SK-N-SH treated with all-trans-retinoic acid at 6 μM for 48 hours (cell line): ENCODE measurements around the gene SH2B3.

ENCODE experiments used
- ATAC-seq: fragments of 200-7000 bp; cut with Tn5 transposase; 3 replicates; pipeline ENCODE4 v1.9.1; 2020; ENCODE audit warnings: mild to moderate bottlenecking, moderate library complexity
- ARNTL ChIP-seq: fragments of 450-650 bp; formaldehyde crosslinking; IDR thresholded peaks from 2 replicates; pipeline ENCODE4 v1.5.0; 2020; ENCODE audit warnings: low read depth, mild to moderate bottlenecking, moderate library complexity, borderline replicate concordance
- BACH2 ChIP-seq: fragments of 250-450 bp; sonication (Bioruptor Pico); IDR thresholded peaks from 2 replicates; pipeline ENCODE4 v1.9.0; 2021; ENCODE audit warnings: mild to moderate bottlenecking, borderline replicate concordance
- CSDC2 ChIP-seq: fragments of 250-450 bp; sonication (Bioruptor Pico); IDR thresholded peaks from 2 replicates; pipeline ENCODE4 v1.5.0; 2020; ENCODE audit warnings: mild to moderate bottlenecking, moderate library complexity
- GLIS3 ChIP-seq: fragments of 250-450 bp; sonication (Bioruptor Pico); IDR thresholded peaks from 2 replicates; pipeline ENCODE4 v1.5.0; 2020; ENCODE audit warnings: mild to moderate bottlenecking, moderate library complexity
- ISL1 ChIP-seq: fragments of 250-450 bp; sonication (Bioruptor Pico); IDR thresholded peaks from 2 replicates; pipeline ENCODE4 v2.1.2; 2022; ENCODE audit warnings: mild to moderate bottlenecking, moderate library complexity
- OSR1 ChIP-seq: fragments of 250-450 bp; sonication (Bioruptor Pico); IDR thresholded peaks from 2 replicates; pipeline ENCODE4 v1.8.0; 2022; ENCODE audit warnings: moderate library complexity, mild to moderate bottlenecking, inconsistent platforms
- PPARA ChIP-seq: fragments of 250-450 bp; sonication (Bioruptor Pico); IDR thresholded peaks from 2 replicates; pipeline ENCODE4 v1.5.0; 2020; ENCODE audit warnings: mild to moderate bottlenecking, borderline replicate concordance
- TCF4 ChIP-seq: fragments of 250-450 bp; sonication (Bioruptor Pico); IDR thresholded peaks from 2 replicates; pipeline ENCODE4 v1.8.0; 2021; ENCODE audit warnings: mild to moderate bottlenecking, moderate library complexity, borderline replicate concordance
- TOX ChIP-seq: fragments of 250-450 bp; sonication (Bioruptor Pico); IDR thresholded peaks from 2 replicates; pipeline ENCODE4 v1.8.0; 2021; ENCODE audit warnings: mild to moderate bottlenecking, moderate library complexity, borderline replicate concordance
- ZFP3 ChIP-seq: fragments of 250-450 bp; sonication (Bioruptor Pico); IDR thresholded peaks from 2 replicates; pipeline ENCODE4 v1.5.0; 2020; ENCODE audit warnings: mild to moderate bottlenecking, moderate library complexity
- ZFP30 ChIP-seq: fragments of 450-650 bp; formaldehyde crosslinking; IDR thresholded peaks from 2 replicates; pipeline ENCODE4 v1.5.0; 2022; ENCODE audit warnings: mild to moderate bottlenecking, moderate library complexity
- ZNF565 ChIP-seq: fragments of 450-650 bp; formaldehyde crosslinking; conservative IDR thresholded peaks from 2 replicates; pipeline ENCODE4 v1.5.0; 2020; ENCODE audit warnings: low read depth, mild to moderate bottlenecking, moderate library complexity
- ZNF70 ChIP-seq: fragments of 450-650 bp; formaldehyde crosslinking; IDR thresholded peaks from 2 replicates; pipeline ENCODE4 v1.5.0; 2020; ENCODE audit warnings: mild to moderate bottlenecking, moderate library complexity
- ZNF8 ChIP-seq: fragments of 450-650 bp; formaldehyde crosslinking; IDR thresholded peaks from 2 replicates; pipeline ENCODE4 v1.5.0; 2020; ENCODE audit warnings: mild to moderate bottlenecking, moderate library complexity
- TF ChIP-seq, protein P1 (sequence below): fragments of 250-450 bp; sonication (Bioruptor Pico); IDR thresholded peaks from 2 replicates; pipeline ENCODE4 v1.5.0; 2020; ENCODE audit warnings: mild to moderate bottlenecking, moderate library complexity
- TF ChIP-seq, protein P2 (sequence below): fragments of 250-450 bp; sonication (Bioruptor Pico); IDR thresholded peaks from 2 replicates; pipeline ENCODE4 v1.5.1; 2020; ENCODE audit warnings: low read depth, mild to moderate bottlenecking, moderate library complexity
- TF ChIP-seq, protein P3 (sequence below): fragments of 250-450 bp; sonication (Bioruptor Pico); IDR thresholded peaks from 2 replicates; pipeline ENCODE4 v1.8.0; 2021; ENCODE audit warnings: low read depth, mild to moderate bottlenecking, moderate library complexity, borderline replicate concordance
- TF ChIP-seq, protein P4 (sequence below): fragments of 250-450 bp; sonication (Bioruptor Pico); IDR thresholded peaks from 2 replicates; pipeline ENCODE4 v1.8.0; 2020; ENCODE audit warnings: mild to moderate bottlenecking, moderate library complexity, borderline replicate concordance

Gene SH2B3

DNA sequence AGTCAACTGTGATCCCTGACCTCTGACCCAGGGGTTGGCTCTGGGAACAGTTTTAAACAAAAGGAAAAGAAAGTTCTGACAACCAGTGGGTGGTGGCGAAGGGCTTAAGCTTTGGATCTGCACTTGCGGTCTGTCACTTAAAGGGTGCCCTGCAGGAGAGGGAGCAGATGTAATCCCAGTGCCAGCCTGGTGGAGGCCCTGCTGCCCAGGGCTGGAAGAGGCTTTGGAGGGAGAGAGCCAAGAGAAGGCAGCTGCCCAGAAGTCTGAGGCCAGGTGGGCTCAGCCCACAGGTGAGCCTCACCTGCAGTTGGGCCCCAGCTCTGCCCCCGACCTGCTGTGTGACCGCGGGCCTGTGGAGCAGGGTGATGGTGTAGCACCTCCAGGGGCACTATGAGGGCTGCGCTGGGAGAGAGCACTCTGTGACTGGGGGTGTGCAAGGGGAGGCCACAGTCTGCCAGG, 19.1 kb downstream of the SH2B3 start:
- TF ChIP-seq ZNF70 (CRISPR knock-in tag) (no peak), GLIS3 (CRISPR knock-in tag) (no peak), ARNTL (no peak), ZNF565 (CRISPR knock-in tag) (no peak), ISL1 (CRISPR knock-in tag) (no peak), ZNF8 (CRISPR knock-in tag) (no peak), PPARA (CRISPR knock-in tag) (no peak), TCF4 (CRISPR knock-in tag) (no peak)
- TF ChIP-seq, protein P1, sequence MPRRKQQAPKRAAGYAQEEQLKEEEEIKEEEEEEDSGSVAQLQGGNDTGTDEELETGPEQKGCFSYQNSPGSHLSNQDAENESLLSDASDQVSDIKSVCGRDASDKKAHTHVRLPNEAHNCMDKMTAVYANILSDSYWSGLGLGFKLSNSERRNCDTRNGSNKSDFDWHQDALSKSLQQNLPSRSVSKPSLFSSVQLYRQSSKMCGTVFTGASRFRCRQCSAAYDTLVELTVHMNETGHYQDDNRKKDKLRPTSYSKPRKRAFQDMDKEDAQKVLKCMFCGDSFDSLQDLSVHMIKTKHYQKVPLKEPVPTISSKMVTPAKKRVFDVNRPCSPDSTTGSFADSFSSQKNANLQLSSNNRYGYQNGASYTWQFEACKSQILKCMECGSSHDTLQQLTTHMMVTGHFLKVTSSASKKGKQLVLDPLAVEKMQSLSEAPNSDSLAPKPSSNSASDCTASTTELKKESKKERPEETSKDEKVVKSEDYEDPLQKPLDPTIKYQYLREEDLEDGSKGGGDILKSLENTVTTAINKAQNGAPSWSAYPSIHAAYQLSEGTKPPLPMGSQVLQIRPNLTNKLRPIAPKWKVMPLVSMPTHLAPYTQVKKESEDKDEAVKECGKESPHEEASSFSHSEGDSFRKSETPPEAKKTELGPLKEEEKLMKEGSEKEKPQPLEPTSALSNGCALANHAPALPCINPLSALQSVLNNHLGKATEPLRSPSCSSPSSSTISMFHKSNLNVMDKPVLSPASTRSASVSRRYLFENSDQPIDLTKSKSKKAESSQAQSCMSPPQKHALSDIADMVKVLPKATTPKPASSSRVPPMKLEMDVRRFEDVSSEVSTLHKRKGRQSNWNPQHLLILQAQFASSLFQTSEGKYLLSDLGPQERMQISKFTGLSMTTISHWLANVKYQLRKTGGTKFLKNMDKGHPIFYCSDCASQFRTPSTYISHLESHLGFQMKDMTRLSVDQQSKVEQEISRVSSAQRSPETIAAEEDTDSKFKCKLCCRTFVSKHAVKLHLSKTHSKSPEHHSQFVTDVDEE (CRISPR knock-in tag) = no peak
- TF ChIP-seq, protein P2, sequence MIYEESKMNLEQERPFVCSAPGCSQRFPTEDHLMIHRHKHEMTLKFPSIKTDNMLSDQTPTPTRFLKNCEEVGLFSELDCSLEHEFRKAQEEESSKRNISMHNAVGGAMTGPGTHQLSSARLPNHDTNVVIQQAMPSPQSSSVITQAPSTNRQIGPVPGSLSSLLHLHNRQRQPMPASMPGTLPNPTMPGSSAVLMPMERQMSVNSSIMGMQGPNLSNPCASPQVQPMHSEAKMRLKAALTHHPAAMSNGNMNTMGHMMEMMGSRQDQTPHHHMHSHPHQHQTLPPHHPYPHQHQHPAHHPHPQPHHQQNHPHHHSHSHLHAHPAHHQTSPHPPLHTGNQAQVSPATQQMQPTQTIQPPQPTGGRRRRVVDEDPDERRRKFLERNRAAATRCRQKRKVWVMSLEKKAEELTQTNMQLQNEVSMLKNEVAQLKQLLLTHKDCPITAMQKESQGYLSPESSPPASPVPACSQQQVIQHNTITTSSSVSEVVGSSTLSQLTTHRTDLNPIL = no peak
- TF ChIP-seq, protein P3, sequence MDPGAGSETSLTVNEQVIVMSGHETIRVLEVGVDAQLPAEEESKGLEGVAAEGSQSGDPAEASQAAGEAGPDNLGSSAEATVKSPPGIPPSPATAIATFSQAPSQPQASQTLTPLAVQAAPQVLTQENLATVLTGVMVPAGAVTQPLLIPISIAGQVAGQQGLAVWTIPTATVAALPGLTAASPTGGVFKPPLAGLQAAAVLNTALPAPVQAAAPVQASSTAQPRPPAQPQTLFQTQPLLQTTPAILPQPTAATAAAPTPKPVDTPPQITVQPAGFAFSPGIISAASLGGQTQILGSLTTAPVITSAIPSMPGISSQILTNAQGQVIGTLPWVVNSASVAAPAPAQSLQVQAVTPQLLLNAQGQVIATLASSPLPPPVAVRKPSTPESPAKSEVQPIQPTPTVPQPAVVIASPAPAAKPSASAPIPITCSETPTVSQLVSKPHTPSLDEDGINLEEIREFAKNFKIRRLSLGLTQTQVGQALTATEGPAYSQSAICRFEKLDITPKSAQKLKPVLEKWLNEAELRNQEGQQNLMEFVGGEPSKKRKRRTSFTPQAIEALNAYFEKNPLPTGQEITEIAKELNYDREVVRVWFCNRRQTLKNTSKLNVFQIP (CRISPR knock-in tag) = no peak
- peak; percentile 25; the same call in 2 of the 3 replicates for ATAC-seq

DNA sequence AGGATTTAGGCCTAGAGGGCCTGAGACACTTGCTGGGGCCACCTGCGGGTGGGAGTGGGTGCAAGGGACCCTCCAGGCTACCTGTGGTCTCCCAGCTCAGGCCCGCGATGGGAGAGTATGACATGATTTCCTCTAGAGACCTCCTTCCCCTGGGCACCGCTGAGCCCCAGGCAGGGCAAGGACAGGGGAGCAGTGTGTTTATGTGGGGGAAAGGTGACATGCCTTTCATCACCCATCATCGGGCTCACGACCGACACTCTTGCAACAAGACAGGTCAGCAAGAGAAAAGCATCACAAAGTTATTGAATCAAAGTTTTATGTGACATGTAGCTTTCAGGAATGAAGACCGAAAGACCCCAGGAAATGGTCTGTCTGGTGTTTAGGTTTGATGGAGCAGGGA, 19.9 kb downstream of the SH2B3 start:
- TF ChIP-seq TOX (CRISPR knock-in tag) (no peak), ARNTL (no peak), OSR1 (CRISPR knock-in tag) (no peak), CSDC2 (CRISPR knock-in tag) (no peak), ZFP30 (CRISPR knock-in tag) (no peak), PPARA (CRISPR knock-in tag) (no peak), ZNF565 (CRISPR knock-in tag) (no peak), ZNF8 (CRISPR knock-in tag) (no peak), ZFP3 (no peak), BACH2 (no peak), ZNF70 (CRISPR knock-in tag) (no peak)
- TF ChIP-seq, protein P1 (CRISPR knock-in tag) = no peak
- TF ChIP-seq, protein P4, sequence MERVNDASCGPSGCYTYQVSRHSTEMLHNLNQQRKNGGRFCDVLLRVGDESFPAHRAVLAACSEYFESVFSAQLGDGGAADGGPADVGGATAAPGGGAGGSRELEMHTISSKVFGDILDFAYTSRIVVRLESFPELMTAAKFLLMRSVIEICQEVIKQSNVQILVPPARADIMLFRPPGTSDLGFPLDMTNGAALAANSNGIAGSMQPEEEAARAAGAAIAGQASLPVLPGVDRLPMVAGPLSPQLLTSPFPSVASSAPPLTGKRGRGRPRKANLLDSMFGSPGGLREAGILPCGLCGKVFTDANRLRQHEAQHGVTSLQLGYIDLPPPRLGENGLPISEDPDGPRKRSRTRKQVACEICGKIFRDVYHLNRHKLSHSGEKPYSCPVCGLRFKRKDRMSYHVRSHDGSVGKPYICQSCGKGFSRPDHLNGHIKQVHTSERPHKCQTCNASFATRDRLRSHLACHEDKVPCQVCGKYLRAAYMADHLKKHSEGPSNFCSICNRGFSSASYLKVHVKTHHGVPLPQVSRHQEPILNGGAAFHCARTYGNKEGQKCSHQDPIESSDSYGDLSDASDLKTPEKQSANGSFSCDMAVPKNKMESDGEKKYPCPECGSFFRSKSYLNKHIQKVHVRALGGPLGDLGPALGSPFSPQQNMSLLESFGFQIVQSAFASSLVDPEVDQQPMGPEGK (CRISPR knock-in tag) = no peak
- TF ChIP-seq, protein P2 = no peak
- TF ChIP-seq, protein P3 (CRISPR knock-in tag) = no peak
- ATAC-seq = no peak; the same call in 1 of the 3 replicates
